NT2/D1 (cell line): Measurements from ENCODE around the gene ADARB2.

ENCODE experiments used
- DNase-seq: peaks from one replicate; pipeline ENCODE4 v3.0.0-alpha.2; 2011; ENCODE audit warnings: low read depth, low spot score
- H3K27me3 ChIP-seq: 2 replicates; pipeline ENCODE4 v1.6.0; 2011; ENCODE audit warnings: mild to moderate bottlenecking; ENCODE audit not compliant: insufficient read length, insufficient read depth
- H3K36me3 ChIP-seq: 2 replicates; pipeline ENCODE4 v1.6.1; 2011; ENCODE audit warnings: mild to moderate bottlenecking, low read length, mixed read lengths; ENCODE audit not compliant: insufficient read depth, insufficient read length
- H3K4me1 ChIP-seq: 2 replicates; pipeline ENCODE4 v1.5.1; 2011; ENCODE audit not compliant: insufficient read depth, insufficient read length
- H3K4me3 ChIP-seq: 2 replicates; pipeline ENCODE4 v1.5.1; 2011; ENCODE audit warnings: low read depth; ENCODE audit not compliant: insufficient read length
- H3K9ac ChIP-seq: 2 replicates; pipeline ENCODE4 v1.6.0; 2011; ENCODE audit warnings: low read depth; ENCODE audit not compliant: insufficient read length
- H3K9me3 ChIP-seq: 2 replicates; pipeline ENCODE4 v1.5.1; 2011; ENCODE audit warnings: mild to moderate bottlenecking, low read length; ENCODE audit not compliant: insufficient read depth
- SUZ12 ChIP-seq: IDR thresholded peaks from 2 replicates; pipeline ENCODE4 v1.6.1; 2011; ENCODE audit not compliant: insufficient read length, insufficient read depth; ENCODE audit errors: extremely low read depth
- YY1 ChIP-seq: IDR thresholded peaks from 2 replicates; pipeline ENCODE4 v1.6.1; 2011; ENCODE audit not compliant: insufficient read length, insufficient read depth
- ZNF274 ChIP-seq: IDR thresholded peaks from 2 replicates; pipeline ENCODE4 v1.6.1; 2011; ENCODE audit warnings: mild to moderate bottlenecking, low read depth, low read length

Gene ADARB2

GRCh38 chr10:1190791-1191490 is 546.4 kb downstream of the ADARB2 start:
- Histone ChIP-seq H3K4me1 (no peaks in the 10 kb centered on the region), H3K27me3 (peaks cover 7% of the 10 kb centered on the region)

GRCh38 chr10:1190052-1190395 is 547.3 kb downstream of the ADARB2 start:
- Histone ChIP-seq H3K9me3 (no peaks in the 10 kb centered on the region), H3K4me3 (no peak overlapping the region), H3K4me1 (no peaks in the 10 kb centered on the region), H3K9ac (no peak overlapping the region), H3K36me3 (no peaks in the 10 kb centered on the region), H3K27me3 (peaks cover 7% of the 10 kb centered on the region)
- no peak for DNase-seq
- TF ChIP-seq ZNF274, result no peak
- TF ChIP-seq YY1, result no peak
- no peak for TF ChIP-seq SUZ12

More at GRCh38 chr10:1190791-1191490, 546.4 kb downstream of the ADARB2 start:
- Histone ChIP-seq H3K4me3 (no peak overlapping the region), H3K9ac (no peak overlapping the region), H3K36me3 (no peaks in the 10 kb centered on the region), H3K9me3 (no peaks in the 10 kb centered on the region)
- DNase-seq, result no peak
- TF ChIP-seq YY1, result no peak
- no peak for TF ChIP-seq ZNF274
- no peak for TF ChIP-seq SUZ12

GRCh38 chr10:1189166-1190051 is 547.9 kb downstream of the ADARB2 start:
- no peaks in the 10 kb centered on the region for H3K36me3 ChIP-seq
- no peaks in the 10 kb centered on the region for H3K9me3 ChIP-seq
- no peak overlapping the region for H3K4me3 ChIP-seq
- peaks cover 7% of the 10 kb centered on the region for H3K27me3 ChIP-seq
- no peak for TF ChIP-seq ZNF274
- TF ChIP-seq SUZ12, result no peak
- TF ChIP-seq YY1, result no peak
- H3K9ac ChIP-seq, result no peak overlapping the region
- peaks cover 2% of the 10 kb centered on the region for H3K4me1 ChIP-seq
- no peak for DNase-seq

GRCh38 chr10:1188558-1189135 is 548.7 kb downstream of the ADARB2 start:
- no peaks in the 10 kb centered on the region for H3K36me3 ChIP-seq
- peaks cover 2% of the 10 kb centered on the region for H3K4me1 ChIP-seq
- H3K27me3 ChIP-seq, result peaks cover 7% of the 10 kb centered on the region
- no peak for TF ChIP-seq SUZ12
- TF ChIP-seq ZNF274, result no peak
- TF ChIP-seq YY1, result no peak
- DNase-seq, result no peak
- H3K9ac ChIP-seq, result no peak overlapping the region
- no peaks in the 10 kb centered on the region for H3K9me3 ChIP-seq
- no peak overlapping the region for H3K4me3 ChIP-seq

- DNase-seq, result no peak
- Histone ChIP-seq H3K9ac (no peak overlapping the region), H3K36me3 (no peaks in the 10 kb centered on the region), H3K27me3 (peaks cover 7% of the 10 kb centered on the region), H3K4me3 (no peak overlapping the region), H3K9me3 (no peaks in the 10 kb centered on the region), H3K4me1 (peaks cover 5% of the 10 kb centered on the region)
- no peak for TF ChIP-seq YY1
- no peak for TF ChIP-seq ZNF274
- no peak for TF ChIP-seq SUZ12
Observed at GRCh38 chr10:1187855-1188557, 549.3 kb downstream of the ADARB2 start.

- H3K9ac ChIP-seq, result no peak overlapping the region
- no peak for DNase-seq
- H3K36me3 ChIP-seq, result no peaks in the 10 kb centered on the region
- no peaks in the 10 kb centered on the region for H3K9me3 ChIP-seq
- peaks cover 5% of the 10 kb centered on the region for H3K4me1 ChIP-seq
- no peak for TF ChIP-seq SUZ12
- TF ChIP-seq YY1, result no peak
- TF ChIP-seq ZNF274, result no peak
- peaks cover 7% of the 10 kb centered on the region for H3K27me3 ChIP-seq
- H3K4me3 ChIP-seq, result no peak overlapping the region
Observed at GRCh38 chr10:1187151-1187854, 550.0 kb downstream of the ADARB2 start.
